Pancreas (tissue), 10 donors: Measurements from ENCODE around the gene DLL3. TPM values are rescaled to one million over a fixed set of nuclear protein-coding genes. Genes with fewer than 3 reads are reported as not detected.

Source experiments
- ATAC-seq, 4 donors: fragments of 200-7000 bp; cut with Tn5 transposase; one replicate each; pipeline versions ENCODE4 v1.8.0 to v1.9.1; 2020; ENCODE audit warnings: mild to moderate bottlenecking in 4 of 4, moderate library complexity in 4 of 4
- DNase-seq, 6 donors: peaks; one replicate each; pipeline ENCODE4 v3.0.0-alpha.2; 2020
- FAIRE-seq: peaks from 2 replicates; lab custom pipeline; 2012; peaks lifted over from hg19 to GRCh38; lab: Jason Lieb, UNC
- H3K27ac ChIP-seq, 4 donors: fragments of 200-600 bp; sonication (generic); 1 replicate in 3 of 4; 2 replicates in 1 of 4; pipeline versions ENCODE4 v1.5.0 to v1.8.0; 2020
- H3K27me3 ChIP-seq, 4 donors: fragments of 200-600 bp; one replicate each; pipeline ENCODE4 v1.8.0; 2021
- H3K36me3 ChIP-seq, 3 donors: fragments of 200-600 bp; sonication (generic) in 1 of 3; one replicate each; pipeline versions ENCODE4 v1.5.0 to v1.8.0; 2020 to 2021
- H3K4me1 ChIP-seq, 3 donors: fragments of 200-600 bp; one replicate each; pipeline ENCODE4 v1.8.0; 2021
- H3K4me3 ChIP-seq, 4 donors: fragments of 200-600 bp; sonication (generic) in 2 of 4; one replicate each; pipeline versions ENCODE4 v1.5.0 to v1.8.0; 2020 to 2021
- H3K9me3 ChIP-seq, 4 donors: fragments of 200-600 bp; one replicate each; pipeline ENCODE4 v1.8.0; 2021
- CTCF ChIP-seq, 4 donors: fragments of 200-600 bp; sonication (generic) in 3 of 4; IDR thresholded peaks; one replicate each; pipeline versions ENCODE4 v1.5.0 to v1.8.0; 2021; ENCODE audit warnings: antibody characterized with exemption in 4 of 4
- WGBS, 2 donors: extraction: QIAGEN DNeasy Blood & Tissue Kit; methylation state at CpG; one replicate each; pipeline ENCODE4 v1.1.7; 2013; 5-methylcytosine and 5-hydroxymethylcytosine counted together
- intact Hi-C, 3 donors: fragments of 100-400 bp; cut with DNase I; formaldehyde crosslinking; loops; one replicate each; pipeline versions ENCODE4 v1.11.1 to v1.14.2; 2022
- polyA plus RNA-seq, 2 donors: library from polyadenylated mRNA; stranded (reverse); fragments of 200-250 nt; gene quantifications; one replicate each; pipeline ENCODE4 v1.2.3, GENCODE V29; 2013
- total RNA-seq, 6 donors: library from RNA; stranded (reverse); fragmentation: NEBNext Ultra II Directional in 4 of 6; extraction: Animal tissue kit (Norgen Biotek cat#: 25700) in 4 of 6; gene quantifications; one replicate each; pipeline versions ENCODE4 v1.2.1 to v1.2.4, GENCODE V29; 2021 to 2023
- donor health status: healthy with polysubstance abuse.
- donor health status: DM: no; HTN: no; CAD: no; lungs with moderate emphysema.
- donor health status: DM: no; HTN: no; CAD: no.
- donor health status: control.
- donor health status: control.
- donor health status: Bipolar disorder and iron deficiency.
- donor health status: DM: yes; HTN: yes; CAD: no.
- donor health status: DM: no; HTN: no; CAD: no.
- donor health status: DM: no; HTN: no; CAD: no.
- donor health status: DM: yes; HTN: yes; CAD: no.

DLL3 gene
- total and polyA plus RNA-seq, 8 donors, result 0.13 to 0.14 TPM; not detected in 6

DNA sequence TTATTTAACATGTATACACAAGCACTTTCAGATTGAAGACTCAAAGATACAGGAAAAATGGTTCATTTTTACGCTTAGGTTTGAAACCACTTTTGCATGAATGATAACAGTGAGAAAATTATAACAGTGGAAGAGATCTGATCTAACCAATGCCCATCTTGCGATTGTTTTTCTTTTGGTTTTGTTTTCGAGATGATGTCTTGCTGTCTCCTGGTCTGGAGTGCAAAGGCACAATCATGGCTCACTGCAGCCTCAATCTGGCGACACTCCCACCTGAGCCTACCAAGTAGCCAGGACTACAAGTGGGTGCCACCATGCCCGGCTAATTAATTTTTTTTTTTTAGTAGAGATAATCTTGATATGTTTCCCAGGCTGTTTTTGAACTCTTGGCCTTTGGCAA, 51.5 kb downstream of the DLL3 start:
- Histone ChIP-seq H3K4me1 (no peaks in the 10 kb centered on the region), H3K27me3 (no peaks in the 10 kb centered on the region), H3K4me3 (no peak overlapping the region), H3K27ac (no peak overlapping the region), H3K36me3 (no peaks in the 10 kb centered on the region), H3K9me3 (no peaks in the 10 kb centered on the region)
- no peak for TF ChIP-seq CTCF (IDR thresholded peaks at IDR 0.05)
- 56 to 70% methylated on average over 5 of the region's 5 CpGs for WGBS, 2 donors
- ATAC-seq, result no peak
- intact Hi-C loops, result no loop called here
- no peak for DNase-seq
- no peak for FAIRE-seq

DNA sequence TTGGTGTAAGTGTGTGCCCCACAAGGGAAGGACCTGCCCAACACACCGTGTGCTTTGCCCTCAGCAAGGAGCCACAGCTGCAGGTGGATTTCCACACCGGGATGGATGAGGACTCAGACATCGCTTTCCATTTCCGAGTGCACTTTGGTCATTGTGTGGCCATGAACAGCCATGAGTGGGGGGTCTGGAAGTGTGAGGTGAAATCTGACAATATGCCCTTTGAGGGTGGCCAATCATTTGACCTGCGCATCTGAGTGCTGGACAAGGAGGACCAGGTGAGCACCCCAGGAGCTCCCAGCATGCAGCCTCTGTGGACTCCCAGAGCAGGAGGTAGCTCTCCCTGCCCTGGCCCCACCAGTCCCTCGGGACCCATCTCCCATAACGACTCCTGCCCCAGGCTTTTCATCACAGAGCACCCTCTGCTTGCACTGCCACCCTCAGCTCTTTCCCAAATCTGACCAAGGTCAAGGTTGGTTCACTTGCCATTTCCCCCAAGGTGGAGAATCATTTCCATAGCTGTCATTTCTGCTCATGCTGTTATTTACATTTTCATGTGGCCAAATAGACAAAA, 54.4 kb downstream of the DLL3 start:
- WGBS, 2 donors, result 43 to 57% methylated on average over 7 of the region's 7 CpGs
- intact Hi-C loops, result no loop called here
- FAIRE-seq (no peak), DNase-seq (no peak), ATAC-seq (no peak)
- no peaks in the 10 kb centered on the region for H3K36me3 ChIP-seq
- H3K27ac ChIP-seq, result no peak overlapping the region
- no peak for TF ChIP-seq CTCF (IDR thresholded peaks at IDR 0.05)
- no peaks in the 10 kb centered on the region for H3K4me1 ChIP-seq
- no peak overlapping the region for H3K4me3 ChIP-seq
- no peaks in the 10 kb centered on the region for H3K9me3 ChIP-seq
- H3K27me3 ChIP-seq, result no peaks in the 10 kb centered on the region

GRCh38 chr19:39554701-39555311, 56.1 kb downstream of the DLL3 start:
- Histone ChIP-seq H3K27me3 (no peaks in the 10 kb centered on the region), H3K9me3 (no peaks in the 10 kb centered on the region), H3K4me3 (no peak overlapping the region), H3K36me3 (no peaks in the 10 kb centered on the region), H3K4me1 (no peaks in the 10 kb centered on the region), H3K27ac (no peak overlapping the region)
- WGBS, 2 donors, result 47 to 62% methylated on average over 4 of the region's 4 CpGs
- no peak for ATAC-seq
- DNase-seq, result no peak
- intact Hi-C loops, result loop anchor here in 1 of 3 donors (5.0 kb wide), 1 partner anchor 117 kb away; no protein-coding TSS in a partner anchor
- FAIRE-seq, result no peak
- TF ChIP-seq CTCF (IDR thresholded peaks at IDR 0.05), result no peak

DNA sequence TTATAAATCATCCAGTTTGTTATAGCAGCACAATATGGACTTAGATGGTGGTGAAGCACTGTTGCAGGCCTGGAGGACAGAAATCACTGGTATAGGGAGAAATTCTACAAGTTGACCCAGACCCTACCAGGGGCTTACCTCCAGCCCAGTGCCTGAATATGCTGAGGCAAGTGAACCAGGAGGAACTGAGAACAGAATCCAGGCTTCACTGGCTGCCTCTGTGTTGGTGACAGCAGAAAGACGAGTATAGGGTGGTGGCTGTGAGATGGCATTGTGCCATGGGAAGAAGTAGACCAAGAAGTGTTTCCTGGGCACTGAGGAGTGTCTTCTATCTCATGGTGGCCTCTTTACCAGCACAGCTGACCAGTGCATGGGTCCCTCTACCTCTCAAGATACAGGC, 57.1 kb downstream of the DLL3 start:
- no peak for DNase-seq
- ATAC-seq, result no peak
- intact Hi-C loops, result loop anchor here in 1 of 3 donors (5.0 kb wide), 1 partner anchor 116 kb away; no protein-coding TSS in a partner anchor
- no peak overlapping the region for H3K4me3 ChIP-seq
- H3K9me3 ChIP-seq, result no peaks in the 10 kb centered on the region
- H3K36me3 ChIP-seq, result no peaks in the 10 kb centered on the region
- H3K27ac ChIP-seq, result no peak overlapping the region
- WGBS, 2 donors, result 40 to 48% methylated on average over 1 of the region's 1 CpG
- no peak for FAIRE-seq
- H3K4me1 ChIP-seq, result no peaks in the 10 kb centered on the region
- no peak for TF ChIP-seq CTCF (IDR thresholded peaks at IDR 0.05)
- no peaks in the 10 kb centered on the region for H3K27me3 ChIP-seq

Other genes starting within 250 kb of the DLL3 start
- not detected for gene IFNL2, start 230.6 kb upstream of the DLL3 start, total RNA-seq
- gene IFNL2, start 230.6 kb upstream of the DLL3 start, polyA plus RNA-seq, result not detected
- not detected for gene IFNL1, start 202.5 kb upstream of the DLL3 start, total RNA-seq
- gene IFNL1, start 202.5 kb upstream of the DLL3 start, polyA plus RNA-seq, result not detected
- gene LRFN1, start 178.1 kb upstream of the DLL3 start, total RNA-seq, result 1 to 10 TPM; 1.7 to 2.3 (median 2.2) TPM
- 1 to 10 TPM in 1 of 2 donors, under 1 TPM in 1; 0.77 to 1.6 TPM for gene LRFN1, start 178.1 kb upstream of the DLL3 start, polyA plus RNA-seq
- gene GMFG, start 162.9 kb upstream of the DLL3 start, total RNA-seq, result 10 to 100 TPM in 2 of 6 donors, 1 to 10 TPM in 4; 1.7 to 17.3 (median 5.9) TPM
- gene GMFG, start 162.9 kb upstream of the DLL3 start, polyA plus RNA-seq, result 10 to 100 TPM; 16.1 to 17.3 TPM
- gene SAMD4B, start 156.5 kb upstream of the DLL3 start, total RNA-seq, result 10 to 100 TPM; 24.1 to 46.4 (median 30.8) TPM
- gene SAMD4B, start 156.5 kb upstream of the DLL3 start, polyA plus RNA-seq, result 100 to 1,000 TPM; 103 to 106 TPM
- gene PAF1, start 107.8 kb upstream of the DLL3 start, total RNA-seq, result 10 to 100 TPM; 11.3 to 17.7 (median 14.6) TPM
- gene PAF1, start 107.8 kb upstream of the DLL3 start, polyA plus RNA-seq, result 10 to 100 TPM; 28.1 to 41.1 TPM
- 10 to 100 TPM; 15.2 to 23.9 (median 17.5) TPM for gene MED29, start 107.6 kb upstream of the DLL3 start, total RNA-seq
- gene MED29, start 107.6 kb upstream of the DLL3 start, polyA plus RNA-seq, result 10 to 100 TPM; 13.2 to 21.0 TPM
- gene ZFP36, start 92.1 kb upstream of the DLL3 start, total RNA-seq, result 10 to 100 TPM; 20.2 to 45.6 (median 31.9) TPM
- gene ZFP36, start 92.1 kb upstream of the DLL3 start, polyA plus RNA-seq, result 100 to 1,000 TPM; 104 to 151 TPM
- gene PLEKHG2, start 86.3 kb upstream of the DLL3 start, total RNA-seq, result 10 to 100 TPM in 1 of 6 donors, 1 to 10 TPM in 5; 3.1 to 15.0 (median 7.8) TPM
- gene PLEKHG2, start 86.3 kb upstream of the DLL3 start, polyA plus RNA-seq, result 10 to 100 TPM in 1 of 2 donors, 1 to 10 TPM in 1; 6.8 to 12.8 TPM
- gene RPS16, start 63.0 kb upstream of the DLL3 start, total RNA-seq, result 1,000 to 10,000 TPM in 5 of 6 donors, 100 to 1,000 TPM in 1; 920 to 1,759 (median 1,167) TPM
- 1,000 to 10,000 TPM; 1,276 to 1,384 TPM for gene RPS16, start 63.0 kb upstream of the DLL3 start, polyA plus RNA-seq
- 10 to 100 TPM; 49.3 to 69.6 (median 54.0) TPM for gene SUPT5H, start 53.4 kb upstream of the DLL3 start, total RNA-seq
- gene SUPT5H, start 53.4 kb upstream of the DLL3 start, polyA plus RNA-seq, result 100 to 1,000 TPM; 172 to 229 TPM
- 10 to 100 TPM; 15.2 to 27.5 (median 21.3) TPM for gene TIMM50, start 18.1 kb upstream of the DLL3 start, total RNA-seq
- 10 to 100 TPM; 38.6 to 40.4 TPM for gene TIMM50, start 18.1 kb upstream of the DLL3 start, polyA plus RNA-seq
- not detected for gene SELENOV, start 16.2 kb downstream of the DLL3 start, total RNA-seq
- not detected for gene SELENOV, start 16.2 kb downstream of the DLL3 start, polyA plus RNA-seq
- gene EID2B, start 33.9 kb downstream of the DLL3 start, total RNA-seq, result 1 to 10 TPM in 1 of 6 donors, under 1 TPM in 5; 0.63 to 1.1 (median 0.80) TPM
- 1 to 10 TPM; 1.3 to 3.9 TPM for gene EID2B, start 33.9 kb downstream of the DLL3 start, polyA plus RNA-seq
- gene EID2, start 41.2 kb downstream of the DLL3 start, total RNA-seq, result 1 to 10 TPM; 3.3 to 7.5 (median 5.2) TPM
- gene EID2, start 41.2 kb downstream of the DLL3 start, polyA plus RNA-seq, result 10 to 100 TPM in 1 of 2 donors, 1 to 10 TPM in 1; 6.7 to 10.8 TPM
- gene LGALS13, start 103.6 kb downstream of the DLL3 start, total RNA-seq, result not detected
- gene LGALS13, start 103.6 kb downstream of the DLL3 start, polyA plus RNA-seq, result not detected
- gene LGALS16, start 157.0 kb downstream of the DLL3 start, total RNA-seq, result not detected
- not detected for gene LGALS16, start 157.0 kb downstream of the DLL3 start, polyA plus RNA-seq
- gene LGALS14, start 205.5 kb downstream of the DLL3 start, total RNA-seq, result not detected
- not detected for gene LGALS14, start 205.5 kb downstream of the DLL3 start, polyA plus RNA-seq
- 1 to 10 TPM in 1 of 6 donors, under 1 TPM in 1, not detected in 4; 0.47 to 1.4 TPM for gene CLC, start 239.1 kb downstream of the DLL3 start, total RNA-seq
- gene CLC, start 239.1 kb downstream of the DLL3 start, polyA plus RNA-seq, result not detected